GM12878 (cell line): ENCODE results near the gene DNAJC22. TPM values are rescaled to one million over a fixed set of nuclear protein-coding genes. Genes with fewer than 3 reads are reported as not detected.

Source experiments
- ATAC-seq: fragments of 200-7000 bp; cut with Tn5 transposase; 3 replicates; pipeline ENCODE4 v1.9.1; 2020; ENCODE audit warnings: mild to moderate bottlenecking, moderate library complexity
- BruUV-seq: library from RNA; stranded (reverse); fragments of 400-500 nt; replicated peaks from 2 replicates; lab custom pipeline; 2021; lab: Mats Ljungman, UMichigan
- CTCF ChIA-PET: fragments of 300-600 bp; sonication (Branson Sonifier 250); formaldehyde crosslinking; extraction: SDS; loops from one replicate; lab custom pipeline; 2021; ENCODE audit warnings: inconsistent platforms; lab: Yijun Ruan, JAX
- POLR2A ChIA-PET: fragments of 350-600 bp; formaldehyde crosslinking; extraction: SDS; loops from one replicate; lab custom pipeline; 2021; ENCODE audit warnings: inconsistent platforms; lab: Charles Lee
- RAD21 ChIA-PET: fragments of 300-600 bp; sonication (Branson Sonifier 250); formaldehyde crosslinking; loops from one replicate; lab custom pipeline; 2023; ENCODE audit warnings: antibody characterized with exemption; ENCODE audit not compliant: unreplicated experiment; lab: Charles Lee
- SMC1A ChIA-PET: fragments of 300-600 bp; sonication (Branson Sonifier 250); formaldehyde crosslinking; loops from one replicate; lab custom pipeline; 2023; ENCODE audit not compliant: unreplicated experiment, uncharacterized antibody; lab: Charles Lee
- DNase-seq: peaks from one replicate; pipeline ENCODE4 v3.0.0-alpha.2; 2011; ENCODE audit warnings: low read depth, low spot score
- FAIRE-seq: peaks from 3 replicates; lab custom pipeline; 2011; peaks lifted over from hg19 to GRCh38; lab: Jason Lieb, UNC
- H2AFZ ChIP-seq: 2 replicates; pipeline ENCODE4 v1.6.0; 2011; ENCODE audit warnings: low read depth, low read length, control low read depth; ENCODE audit not compliant: control insufficient read depth
- H3K27ac ChIP-seq: 2 replicates; pipeline ENCODE4 v1.5.1; 2011; ENCODE audit warnings: control low read depth; ENCODE audit not compliant: control insufficient read depth, insufficient read depth
- H3K27me3 ChIP-seq, 2 experiments: replicated peaks in 1 of 2; 2 replicates each; pipeline versions ENCODE4 v1.6.0 to v1.6.1; 2011; ENCODE audit warnings: low read length in 1 of 2; ENCODE audit not compliant: control insufficient read depth in 2 of 2, insufficient read depth in 2 of 2
- H3K36me3 ChIP-seq, 2 experiments: 2 replicates each; pipeline ENCODE4 v1.5.1; 2011; ENCODE audit warnings: low read length in 1 of 2; ENCODE audit not compliant: control insufficient read depth in 2 of 2, insufficient read depth in 2 of 2
- H3K4me1 ChIP-seq: 2 replicates; pipeline ENCODE4 v1.6.1; 2011; ENCODE audit warnings: mild to moderate bottlenecking, low read length, moderate library complexity, mixed read lengths; ENCODE audit not compliant: control insufficient read depth, insufficient read depth
- H3K4me2 ChIP-seq: 2 replicates; pipeline ENCODE4 v1.6.0; 2011; ENCODE audit warnings: control low read depth; ENCODE audit not compliant: control insufficient read depth, insufficient read depth
- H3K4me3 ChIP-seq: fragments of 200-600 bp; sonication (generic); 2 replicates; pipeline ENCODE4 v1.5.1; 2016
- H3K79me2 ChIP-seq: 2 replicates; pipeline ENCODE4 v1.6.0; 2011; ENCODE audit warnings: low read length; ENCODE audit not compliant: control insufficient read depth, insufficient read depth
- H3K9ac ChIP-seq: 2 replicates; pipeline ENCODE4 v1.8.0; 2011; ENCODE audit warnings: low read length, control low read depth, mixed read lengths; ENCODE audit not compliant: control insufficient read depth, insufficient read depth
- H3K9me3 ChIP-seq: replicated peaks from 3 replicates; pipeline ENCODE4 v1.5.1; 2011; ENCODE audit warnings: mild to moderate bottlenecking, low read length; ENCODE audit not compliant: control insufficient read depth, insufficient read depth
- H4K20me1 ChIP-seq: 2 replicates; pipeline ENCODE4 v1.6.0; 2011; ENCODE audit not compliant: control insufficient read depth, insufficient read depth
- ATF2 ChIP-seq: IDR thresholded peaks from 2 replicates; pipeline ENCODE4 v1.6.1; 2012; ENCODE audit warnings: low read length, inconsistent platforms
- ELK1 ChIP-seq: IDR thresholded peaks from 2 replicates; pipeline ENCODE4 v1.6.1; 2012; ENCODE audit warnings: low read depth, low read length, improper control_type of control experiment
- ETV6 ChIP-seq, 2 experiments: fragments of 450-650 bp in 1 of 2; IDR thresholded peaks in 1 of 2; conservative IDR thresholded peaks in 1 of 2; 2 replicates each; pipeline ENCODE4 v1.6.1; 2014; ENCODE audit warnings: antibody characterized with exemption in 1 of 2, borderline replicate concordance in 1 of 2, low read depth in 1 of 2, mild to moderate bottlenecking in 1 of 2, moderate library complexity in 1 of 2
- HDGF ChIP-seq: fragments of 450-650 bp; IDR thresholded peaks from 2 replicates; pipeline ENCODE4 v1.6.1; 2016; ENCODE audit warnings: antibody characterized with exemption
- JUND ChIP-seq: IDR thresholded peaks from 2 replicates; pipeline ENCODE4 v1.6.1; 2012; ENCODE audit warnings: low read depth, mild to moderate bottlenecking, low read length, improper control_type of control experiment, moderate library complexity
- KDM1A ChIP-seq: fragments of 200-600 bp; sonication (generic); IDR thresholded peaks from 2 replicates; pipeline ENCODE4 v1.6.1; 2016; ENCODE audit warnings: borderline replicate concordance
- KLF5 ChIP-seq: fragments of 450-650 bp; IDR thresholded peaks from 2 replicates; pipeline ENCODE4 v1.6.1; 2014; ENCODE audit warnings: mild to moderate bottlenecking; ENCODE audit not compliant: partially characterized antibody
- NRF1 ChIP-seq: conservative IDR thresholded peaks from 2 replicates; pipeline ENCODE4 v1.6.1; 2011; ENCODE audit warnings: mild to moderate bottlenecking, low read depth, low read length, improper control_type of control experiment
- RB1 ChIP-seq: fragments of 450-650 bp; formaldehyde crosslinking; IDR thresholded peaks from 2 replicates; pipeline ENCODE4 v1.6.1; 2017; ENCODE audit warnings: mild to moderate bottlenecking, borderline replicate concordance
- RCOR1 ChIP-seq: conservative IDR thresholded peaks from 2 replicates; pipeline ENCODE4 v1.6.1; 2012; ENCODE audit warnings: low read depth, low read length, improper control_type of control experiment
- STAT3 ChIP-seq: IDR thresholded peaks from 2 replicates; pipeline ENCODE4 v1.6.1; 2011; ENCODE audit warnings: low read depth, low read length, improper control_type of control experiment
- USF2 ChIP-seq: IDR thresholded peaks from 2 replicates; pipeline ENCODE4 v1.6.1; 2011; ENCODE audit warnings: low read depth, low read length, improper control_type of control experiment, borderline replicate concordance
- ZNF24 ChIP-seq: fragments of 450-650 bp; IDR thresholded peaks from 2 replicates; pipeline ENCODE4 v1.6.1; 2017; ENCODE audit warnings: antibody characterized with exemption, mild to moderate bottlenecking
- ZNF384 ChIP-seq: IDR thresholded peaks from 2 replicates; pipeline ENCODE4 v1.6.1; 2012; ENCODE audit warnings: low read depth, mild to moderate bottlenecking, low read length, improper control_type of control experiment, borderline replicate concordance
- WGBS: methylation state at CpG from one replicate; pipeline ENCODE4 v1.1.6; 2016; ENCODE audit warnings: low lambda C conversion rate; ENCODE audit not compliant: insufficient replicate concordance, insufficient coverage; ENCODE audit errors: missing lambda C conversion rate; 5-methylcytosine and 5-hydroxymethylcytosine counted together
- in situ Hi-C: fragments of 300-500 bp; cut with MboI; formaldehyde crosslinking; loops from 9 replicates; pipeline ENCODE4 v1.14.3; 2018; ENCODE audit warnings: mixed read lengths
- intact Hi-C: fragments of 100-400 bp; cut with micrococcal nuclease; formaldehyde crosslinking; loops from one replicate; pipeline ENCODE4 v1.14.2; 2022; ENCODE audit not compliant: unreplicated experiment
- polyA plus RNA-seq, 11 experiments: library from polyadenylated mRNA; depleted of rRNA in 4 of 11; unstranded in 6 of 11; stranded (reverse) in 5 of 11; fragments of >200 nt; fragmentation: Nextera tagmentation in 4 of 11; fragmentation: Illumina TruSeq in 1 of 11; extraction: Ambion mirVana in 4 of 11; extraction: Trizol in 1 of 11; gene quantifications; 1 replicate in 1 of 11; 2 replicates in 10 of 11; pipeline versions ENCODE4 v1.2.1 to v1.2.3, GENCODE V29; 2011 to 2016; ENCODE audit warnings: inconsistent platforms in 2 of 11, missing spikeins in 2 of 11, low read depth in 1 of 11
- total RNA-seq, 4 experiments: library from RNA; depleted of rRNA in 3 of 4; stranded (reverse); fragments of >200 nt in 3 of 4; fragmentation: Illumina TruSeq in 1 of 4; extraction: Trizol in 1 of 4; gene quantifications; 2 replicates each; pipeline versions ENCODE4 v1.2.1 to v1.2.3, GENCODE V29; 2013 to 2021

DNAJC22 gene
- total and polyA plus RNA-seq, 10 of the 15 experiments (the other 5 are each of a cell fraction or from before 2014, with no cell fraction given) = 0.06 to 0.61 (median 0.13) TPM; not detected in 3

GRCh38 chr12:49389387-49389703 lies 42.7 kb downstream of the DNAJC22 start:
- no peak overlapping the region for H2AFZ ChIP-seq
- no peak overlapping the region for H3K4me3 ChIP-seq
- peaks cover 4% of the 10 kb centered on the region; the same call in 1 of the 2 replicates for H4K20me1 ChIP-seq
- in situ Hi-C loops = no loop called here
- H3K79me2 ChIP-seq = peaks cover 50% of the 10 kb centered on the region
- no peak overlapping the region for H3K9ac ChIP-seq
- no TSS peak for BruUV-seq
- ATAC-seq (no peak), FAIRE-seq (no peak), DNase-seq (no peak)
- H3K4me2 ChIP-seq = no peak overlapping the region
- 95% methylated on average over 13 of the region's 13 CpGs for WGBS
- no peak overlapping the region for H3K27ac ChIP-seq
- peaks cover 4 to 21% of the 10 kb centered on the region in 2 experiments; a peak in 2 of 4 replicates for H3K36me3 ChIP-seq
- RAD21 ChIA-PET = interaction anchor here (1.2 kb wide), 1 partner anchor 32 kb away, joined by 3 read pairs; no protein-coding TSS in a partner anchor
- H3K4me1 ChIP-seq = no peaks in the 10 kb centered on the region
- no peaks in the 10 kb centered on the region; the same call in 2 of the 3 replicates for H3K9me3 ChIP-seq
- no peaks in the 10 kb centered on the region for H3K27me3 ChIP-seq
- POLR2A ChIA-PET = no interaction called here
- intact Hi-C loops = no loop called here
- TF ChIP-seq STAT3 (no peak), HDGF (no peak), NRF1 (no peak), ETV6 (conservative IDR thresholded peaks at IDR 0.05 in 1 of 2, IDR thresholded peaks at IDR 0.05 in 1 of 2; ENCODE audit: borderline replicate concordance in 1 of 2, low read depth in 1 of 2) (no peak), USF2 (no peak), RCOR1 (no peak), RB1 (no peak), KDM1A (no peak), ELK1 (no peak), KLF5 (no peak), ZNF24 (no peak), JUND (no peak), ZNF384 (no peak), ATF2 (no peak)
- CTCF ChIA-PET = no interaction called here
- SMC1A ChIA-PET = interaction anchor here (1.8 kb wide), 1 partner anchor 31 kb away, joined by 5 read pairs; no protein-coding TSS in a partner anchor
